ENCODE measurements around the gene UGT3A1.

The UGT3A1 gene

DNA sequence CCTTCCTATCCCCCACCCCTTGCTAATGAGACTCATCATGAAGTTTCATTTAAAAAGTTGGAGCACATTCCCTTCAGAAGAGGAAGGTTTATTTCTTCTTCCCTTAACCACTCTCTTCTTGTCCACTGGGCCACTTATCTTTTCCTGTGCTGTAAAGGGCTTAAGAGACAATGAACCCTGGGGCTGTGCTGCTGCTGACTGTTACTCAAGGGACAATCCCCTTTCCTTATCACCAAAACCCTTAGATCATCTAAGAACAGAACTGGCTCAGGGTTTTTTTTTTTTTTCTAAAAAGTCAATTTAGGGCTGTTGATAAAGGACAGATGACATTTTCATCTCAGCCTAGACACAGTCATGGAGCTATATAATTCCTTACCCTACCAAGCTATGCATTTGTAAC is 82.4 kb downstream of the UGT3A1 start:
- H3K4me1 ChIP-seq (ENCODE audit: insufficient read depth, low read length): no peaks in the 10 kb centered on the region
- no peak overlapping the region for H3K9ac ChIP-seq (ENCODE audit: low read depth, low read length)
- H3K9me3 ChIP-seq (ENCODE audit: control insufficient read depth, insufficient read depth, low read length): no peaks in the 10 kb centered on the region; the same call in 1 of the 2 replicates
- H3K36me3 ChIP-seq (ENCODE audit: insufficient read depth, low read length): no peaks in the 10 kb centered on the region

GRCh38 chr5:35908228-35908627 is 83.0 kb downstream of the UGT3A1 start:
- H3K36me3 ChIP-seq (ENCODE audit: insufficient read depth, low read length): no peaks in the 10 kb centered on the region
- H3K4me1 ChIP-seq (ENCODE audit: insufficient read depth, low read length): no peaks in the 10 kb centered on the region
- H3K9ac ChIP-seq (ENCODE audit: low read depth, low read length): no peak overlapping the region
- no peaks in the 10 kb centered on the region; the same call in 1 of the 2 replicates for H3K9me3 ChIP-seq (ENCODE audit: control insufficient read depth, insufficient read depth, low read length)

- Histone ChIP-seq H3K4me1 (ENCODE audit: insufficient read depth, low read length) (no peaks in the 10 kb centered on the region), H3K9ac (ENCODE audit: low read depth, low read length) (no peak overlapping the region), H3K9me3 (ENCODE audit: control insufficient read depth, insufficient read depth, low read length) (no peaks in the 10 kb centered on the region), H3K36me3 (ENCODE audit: insufficient read depth, low read length) (no peaks in the 10 kb centered on the region)
Measured at GRCh38 chr5:35904443-35905132, 86.6 kb downstream of the UGT3A1 start.

DNA sequence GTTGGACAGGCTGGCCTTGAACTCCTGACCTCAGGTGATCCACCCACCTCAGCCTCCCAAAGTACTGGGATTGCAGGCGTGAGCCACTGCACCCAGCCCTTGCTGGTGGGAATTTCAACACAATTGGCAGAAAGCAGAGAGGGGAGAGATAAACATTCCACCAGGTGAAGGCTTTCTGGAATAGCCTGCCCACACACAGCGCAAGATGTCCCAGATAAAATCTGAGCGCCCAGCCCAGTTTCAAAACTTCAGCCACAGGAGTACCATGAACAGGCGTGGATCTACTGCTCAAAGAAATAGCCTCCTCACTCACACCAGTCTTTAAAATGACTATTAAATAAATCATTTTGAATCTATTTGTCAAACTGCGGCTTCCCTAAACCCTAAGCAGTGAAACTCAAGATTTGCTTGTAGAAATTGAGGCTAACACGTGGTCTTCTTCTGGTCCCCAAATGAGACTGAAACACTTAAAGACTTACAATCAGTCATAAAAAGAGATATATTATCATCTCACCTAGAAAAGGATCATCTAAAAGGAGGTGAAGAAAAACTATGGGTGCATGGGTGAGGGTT is 87.5 kb downstream of the UGT3A1 start:
- Histone ChIP-seq H3K9me3 (ENCODE audit: control insufficient read depth, insufficient read depth, low read length) (no peaks in the 10 kb centered on the region), H3K4me1 (ENCODE audit: insufficient read depth, low read length) (no peaks in the 10 kb centered on the region), H3K9ac (ENCODE audit: low read depth, low read length) (no peak overlapping the region), H3K36me3 (ENCODE audit: insufficient read depth, low read length) (no peaks in the 10 kb centered on the region)

DNA sequence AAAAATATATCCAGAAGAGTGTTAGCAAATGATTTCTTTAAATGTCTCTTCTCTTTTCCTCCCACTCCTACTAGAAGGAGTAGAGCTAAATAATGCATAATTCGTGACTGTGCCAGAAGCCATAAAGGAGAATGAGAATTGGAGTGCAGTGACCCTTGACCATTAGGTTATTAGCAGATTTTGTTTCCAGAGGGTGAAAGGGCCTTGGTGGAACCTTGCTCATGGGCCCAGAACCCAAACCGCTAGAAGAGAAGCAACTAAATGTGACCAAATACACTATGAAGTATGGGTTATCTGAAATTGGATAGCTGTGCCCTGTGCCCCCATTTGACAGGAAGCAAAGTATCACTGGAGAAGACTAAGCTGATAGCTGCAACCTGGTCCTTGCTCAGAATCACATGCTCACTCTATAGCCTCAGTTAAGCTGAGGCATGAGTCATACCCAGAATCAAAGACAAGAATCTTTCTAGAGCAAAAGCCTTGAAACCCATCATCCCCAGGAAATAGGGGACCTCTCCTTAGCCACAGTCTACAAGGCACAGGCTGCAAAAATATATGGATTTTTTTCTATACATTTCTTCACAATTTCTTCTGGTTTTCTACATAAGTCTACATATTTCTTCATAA is 89.0 kb downstream of the UGT3A1 start:
- no peaks in the 10 kb centered on the region for H3K36me3 ChIP-seq (ENCODE audit: insufficient read depth, low read length)

More for the DNA sequence above, 89.0 kb downstream of the UGT3A1 start:
- no peak overlapping the region for H3K9ac ChIP-seq (ENCODE audit: low read depth, low read length)
- H3K9me3 ChIP-seq (ENCODE audit: control insufficient read depth, insufficient read depth, low read length): no peaks in the 10 kb centered on the region
- H3K4me1 ChIP-seq (ENCODE audit: insufficient read depth, low read length): no peaks in the 10 kb centered on the region

Data from ES-I3 (cell line).